DND-41 (cell line): ENCODE measurements around the gene DCK.
"Not testable (repeated sequence)": the region's sequence is repeated elsewhere in the genome, so short reads cannot be mapped to it uniquely, and the experiment has no call there.

Source experiments
- ATAC-seq: fragments of 200-7000 bp; cut with Tn5 transposase; 3 replicates; pipeline ENCODE4 v1.9.1; 2021; ENCODE audit warnings: low read depth; ENCODE audit not compliant: insufficient read depth
- DNase-seq: peaks from one replicate; pipeline ENCODE4 v3.0.0-alpha.2; 2020
- H2AFZ ChIP-seq: 2 replicates; pipeline ENCODE4 v1.6.0; 2012; ENCODE audit warnings: low read depth, low read length
- H3K27ac ChIP-seq: 2 replicates; pipeline ENCODE4 v1.5.1; 2012; ENCODE audit warnings: low read length, inconsistent platforms
- H3K27me3 ChIP-seq: fragments of 200-600 bp; sonication (generic); 2 replicates; pipeline ENCODE4 v1.6.0; 2012; ENCODE audit warnings: low read length, mild to moderate bottlenecking, inconsistent platforms; ENCODE audit not compliant: insufficient read depth, poor library complexity
- H3K36me3 ChIP-seq: 2 replicates; pipeline ENCODE4 v1.5.1; 2012; ENCODE audit warnings: low read length, inconsistent platforms; ENCODE audit not compliant: insufficient read depth
- H3K4me1 ChIP-seq: 2 replicates; pipeline ENCODE4 v1.5.1; 2012; ENCODE audit warnings: mild to moderate bottlenecking, low read length; ENCODE audit not compliant: insufficient read depth
- H3K4me2 ChIP-seq: 2 replicates; pipeline ENCODE4 v1.6.0; 2012; ENCODE audit warnings: mild to moderate bottlenecking, moderate library complexity, low read length, inconsistent platforms; ENCODE audit not compliant: insufficient read depth
- H3K4me3 ChIP-seq, 2 experiments: fragments of 200-600 bp in 1 of 2; shearing (Covaris generic) in 1 of 2; 2 replicates each; pipeline ENCODE4 v1.5.1; 2012 to 2016; ENCODE audit warnings: inconsistent platforms in 2 of 2, low read length in 2 of 2, mild to moderate bottlenecking in 2 of 2, low read depth in 1 of 2, moderate library complexity in 1 of 2
- H3K79me2 ChIP-seq: 2 replicates; pipeline ENCODE4 v1.6.0; 2012; ENCODE audit warnings: low read length, inconsistent platforms; ENCODE audit not compliant: insufficient read depth
- H3K9ac ChIP-seq: 2 replicates; pipeline ENCODE4 v1.6.0; 2012; ENCODE audit warnings: low read depth, mild to moderate bottlenecking, inconsistent platforms, low read length, moderate library complexity
- H3K9me3 ChIP-seq: 2 replicates; pipeline ENCODE4 v1.5.1; 2012; ENCODE audit warnings: low read length, moderate library complexity, mild to moderate bottlenecking, inconsistent platforms; ENCODE audit not compliant: insufficient read depth, severe bottlenecking
- H4K20me1 ChIP-seq: 2 replicates; pipeline ENCODE4 v1.6.0; 2012; ENCODE audit warnings: low read length; ENCODE audit not compliant: insufficient read depth
- CTCF ChIP-seq: IDR thresholded peaks from 2 replicates; pipeline ENCODE4 v1.5.1; 2012; ENCODE audit warnings: borderline replicate concordance, low read length, moderate library complexity, mild to moderate bottlenecking; ENCODE audit not compliant: poor library complexity, severe bottlenecking; ENCODE audit errors: extremely low read depth
- EZH2 ChIP-seq: IDR thresholded peaks from 3 replicates; pipeline ENCODE4 v1.6.1; 2012; ENCODE audit warnings: borderline replicate concordance, low read depth, mild to moderate bottlenecking, moderate library complexity, low read length, inconsistent platforms; ENCODE audit not compliant: severe bottlenecking

Gene DCK

DNA sequence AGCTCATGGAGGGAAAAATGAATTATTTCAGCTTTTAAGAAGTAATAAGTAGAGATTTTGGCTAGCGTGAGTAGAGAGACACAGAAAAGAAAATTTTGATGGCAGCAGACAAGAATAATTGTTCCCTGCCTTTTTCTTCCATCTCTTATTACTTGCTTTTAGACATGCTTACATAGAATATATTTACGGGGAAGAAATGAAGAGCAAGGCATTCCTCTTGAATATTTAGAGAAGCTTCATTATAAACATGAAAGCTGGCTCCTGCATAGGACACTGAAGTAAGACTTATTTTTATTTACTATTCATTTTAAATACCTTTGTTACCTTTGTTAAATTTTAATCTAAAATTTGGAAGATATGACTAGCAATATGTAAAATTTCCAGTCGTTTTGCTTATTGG, 32.2 kb downstream of the DCK start:
- Histone ChIP-seq H3K27ac (no peak overlapping the region), H3K4me1 (no peaks in the 10 kb centered on the region), H3K36me3 (peaks cover 95% of the 10 kb centered on the region), H3K9me3 (no peaks in the 10 kb centered on the region), H2AFZ (no peak overlapping the region), H3K4me3 (no peak overlapping the region), H3K9ac (no peak overlapping the region), H3K27me3 (no peaks in the 10 kb centered on the region), H3K4me2 (no peak overlapping the region), H4K20me1 (peaks cover 31% of the 10 kb centered on the region; the same call in 1 of the 2 replicates), H3K79me2 (peaks cover 72% of the 10 kb centered on the region)
- no peak for ATAC-seq
- no peak for DNase-seq
- no peak for TF ChIP-seq EZH2
- TF ChIP-seq CTCF: no peak

DNA sequence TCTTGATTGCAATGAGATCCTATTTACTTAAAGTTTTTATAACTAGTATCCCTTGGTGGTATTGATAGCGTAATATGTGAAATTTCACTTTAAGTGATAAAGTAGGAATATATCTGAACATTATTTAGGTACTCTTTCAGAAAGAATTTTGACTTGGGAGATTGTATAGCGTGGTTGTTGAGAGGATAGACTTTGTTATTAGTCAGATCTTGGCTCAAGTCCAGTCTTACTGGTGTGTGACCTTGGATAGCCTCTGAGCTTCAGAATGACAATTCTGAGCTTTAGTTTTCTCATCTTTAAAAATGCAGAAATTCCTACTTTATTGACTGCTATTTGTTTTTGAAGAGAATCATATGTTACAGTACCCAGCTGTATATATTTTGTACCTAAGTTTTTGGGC, 32.6 kb downstream of the DCK start:
- H3K9me3 ChIP-seq: no peaks in the 10 kb centered on the region
- no peak for ATAC-seq
- H3K36me3 ChIP-seq: peaks cover 97% of the 10 kb centered on the region
- peaks cover 30% of the 10 kb centered on the region; the same call in 1 of the 2 replicates for H4K20me1 ChIP-seq
- H3K27me3 ChIP-seq: no peaks in the 10 kb centered on the region
- no peak overlapping the region for H2AFZ ChIP-seq
- peaks cover 69% of the 10 kb centered on the region for H3K79me2 ChIP-seq
- no peak overlapping the region for H3K4me2 ChIP-seq
- no peaks in the 10 kb centered on the region for H3K4me1 ChIP-seq
- no peak for DNase-seq
- TF ChIP-seq CTCF (no peak), EZH2 (no peak)
- H3K27ac ChIP-seq: no peak overlapping the region
- no peak overlapping the region for H3K9ac ChIP-seq
- H3K4me3 ChIP-seq: no peak overlapping the region

- Histone ChIP-seq H3K27me3 (no peaks in the 10 kb centered on the region), H4K20me1 (peaks cover 22% of the 10 kb centered on the region; the same call in 1 of the 2 replicates), H3K27ac (no peak overlapping the region; the same call in 1 of the 2 replicates), H3K4me1 (no peaks in the 10 kb centered on the region), H3K36me3 (peaks cover 98% of the 10 kb centered on the region), H3K4me3 (no peak overlapping the region), H3K9me3 (no peaks in the 10 kb centered on the region), H3K79me2 (peaks cover 55% of the 10 kb centered on the region), H2AFZ (no peak overlapping the region), H3K9ac (no peak overlapping the region), H3K4me2 (no peak overlapping the region)
- TF ChIP-seq CTCF: no peak
- no peak for TF ChIP-seq EZH2
- no peak for DNase-seq
- no peak for ATAC-seq
These were observed 34.2 kb downstream of the DCK start for GRCh38 chr4:71027611-71028010.

- no peak overlapping the region for H2AFZ ChIP-seq
- ATAC-seq: no peak
- peaks cover 96% of the 10 kb centered on the region for H3K36me3 ChIP-seq
- peaks cover 37% of the 10 kb centered on the region for H3K79me2 ChIP-seq
- DNase-seq: no peak
- TF ChIP-seq CTCF: no peak
- no peak for TF ChIP-seq EZH2
- no peak overlapping the region for H3K4me2 ChIP-seq
- H3K27me3 ChIP-seq: no peaks in the 10 kb centered on the region
- H3K4me3 ChIP-seq: no peak overlapping the region
- H3K9me3 ChIP-seq: no peaks in the 10 kb centered on the region
- H4K20me1 ChIP-seq: peaks cover 8% of the 10 kb centered on the region; the same call in 1 of the 2 replicates
- no peak overlapping the region for H3K9ac ChIP-seq
- no peak overlapping the region; the same call in 1 of the 2 replicates for H3K27ac ChIP-seq
- no peaks in the 10 kb centered on the region for H3K4me1 ChIP-seq
These were observed 36.1 kb downstream of the DCK start for GRCh38 chr4:71029504-71029903.

DNA sequence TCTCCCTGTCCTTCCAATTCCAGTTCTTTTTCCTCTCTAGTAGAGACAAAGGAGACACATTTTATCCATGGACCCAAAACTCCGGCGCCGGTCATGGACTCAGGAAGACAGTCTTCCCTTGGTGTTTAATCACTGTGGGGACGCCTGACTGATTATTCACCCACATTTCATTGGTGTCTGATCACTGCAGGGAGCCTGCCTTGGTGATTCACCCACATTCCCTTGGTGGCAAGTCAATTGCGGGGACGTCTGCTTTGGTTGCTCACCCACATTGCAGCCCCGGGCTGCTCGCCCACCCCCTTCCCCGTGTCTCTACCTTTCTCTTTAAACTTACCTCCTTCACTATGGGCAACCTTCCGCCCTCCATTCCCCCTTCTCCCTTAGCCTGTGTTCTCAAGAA, 38.7 kb downstream of the DCK start:
- Histone ChIP-seq H3K36me3 (peaks cover 92% of the 10 kb centered on the region), H3K79me2 (peaks cover 17% of the 10 kb centered on the region)
- not testable (repeated sequence) for H3K27ac ChIP-seq, H3K4me1 ChIP-seq, H3K27me3 ChIP-seq, H4K20me1 ChIP-seq, H3K4me3 ChIP-seq, ATAC-seq, H3K9ac ChIP-seq, DNase-seq, H3K9me3 ChIP-seq, H3K4me2 ChIP-seq, H2AFZ ChIP-seq
